Prostate gland (tissue), 2 donors: Measurements from ENCODE around the gene TP63.

Source experiments
- CTCF ChIP-seq, 4 experiments: fragments of 200-600 bp in 2 of 4; fragments of 450-650 bp in 2 of 4; sonication (generic) in 2 of 4; IDR thresholded peaks; 1 replicate in 3 of 4; 2 replicates in 1 of 4; pipeline ENCODE4 v1.5.1; 2016 to 2019; ENCODE audit warnings: antibody characterized with exemption in 4 of 4, mild to moderate bottlenecking in 2 of 4, moderate library complexity in 2 of 4
- POLR2A ChIP-seq: fragments of 450-650 bp; IDR thresholded peaks from one replicate; pipeline ENCODE4 v1.6.1; 2016; ENCODE audit warnings: antibody characterized with exemption, mild to moderate bottlenecking
- POLR2AphosphoS5 ChIP-seq: sonication (generic); formaldehyde crosslinking; IDR thresholded peaks from one replicate; pipeline ENCODE4 v1.6.1; 2017; ENCODE audit warnings: antibody characterized with exemption

DNA sequence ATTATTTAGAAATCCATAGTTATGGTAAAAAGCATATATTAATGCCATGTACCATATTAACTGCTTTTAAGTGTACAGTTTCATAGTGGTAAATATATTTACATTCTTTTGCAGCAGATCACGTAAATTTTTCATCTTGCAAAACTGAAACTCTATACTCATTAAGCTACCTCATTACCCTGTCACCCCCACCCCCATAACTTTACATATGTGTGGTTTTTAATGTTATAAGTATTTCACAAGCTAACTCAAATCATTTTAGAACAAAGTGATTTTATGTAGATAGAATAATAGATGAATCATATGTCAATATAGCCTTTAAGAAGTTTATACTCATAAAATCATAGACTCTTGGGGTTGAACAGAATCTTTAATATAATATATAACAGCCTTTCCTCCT lies 7.1 kb upstream of the TP63 start:
- TF ChIP-seq POLR2A (no peak), CTCF (IDR thresholded peaks at IDR 0.05) (no peak), POLR2AphosphoS5 (no peak)
